ENCODE data around the gene ANKRD55. TPM values are rescaled to one million over a fixed set of nuclear protein-coding genes. Genes with fewer than 3 reads are reported as not detected.

Gene ANKRD55
- total and polyA plus RNA-seq, 2 of the 8 experiments (the other 6 are each of a cell fraction or from before 2014, with no cell fraction given), result not detected

GRCh38 chr5:56075361-56075760 is 157.8 kb downstream of the ANKRD55 start (continued):
- TF ChIP-seq EZH2 (IDR thresholded peaks at IDR 0.05; ENCODE audit: low read depth, low read length, severe bottlenecking), result no peak
- TF ChIP-seq ATF2 (IDR thresholded peaks at IDR 0.05; ENCODE audit: low read length), result no peak
